Stomach (tissue), 9 donors: Measurements from ENCODE around the gene TENM4. TPM values are rescaled to one million over a fixed set of nuclear protein-coding genes. Genes with fewer than 3 reads are reported as not detected.

ENCODE experiments used
- DNase-seq, 2 donors: peaks; one replicate each; pipeline versions ENCODE4 v3.0.0 to v3.0.0-alpha.2; 2013 to 2019
- H3K27ac ChIP-seq, 5 donors: fragments of 200-600 bp in 4 of 5; sonication (generic) in 4 of 5; one replicate each; pipeline ENCODE4 v1.5.1; 2013 to 2019; ENCODE audit warnings: mild to moderate bottlenecking in 1 of 5, moderate library complexity in 1 of 5
- H3K27me3 ChIP-seq, 3 donors: fragments of 200-600 bp; sonication (generic); one replicate each; pipeline ENCODE4 v1.5.1; 2017 to 2019; ENCODE audit warnings: mixed run types in 1 of 3
- H3K36me3 ChIP-seq, 4 donors: fragments of 200-600 bp; sonication (generic); 1 replicate in 3 of 4; 2 replicates in 1 of 4; pipeline ENCODE4 v1.5.1; 2016 to 2019
- H3K4me1 ChIP-seq, 4 donors: fragments of 200-600 bp; sonication (generic); one replicate each; pipeline ENCODE4 v1.5.1; 2016 to 2019
- H3K4me3 ChIP-seq, 4 donors: fragments of 200-600 bp; sonication (generic) in 3 of 4; one replicate each; pipeline ENCODE4 v1.5.1; 2016 to 2019; ENCODE audit warnings: mild to moderate bottlenecking in 1 of 4
- H3K9me3 ChIP-seq, 4 donors: fragments of 200-600 bp; sonication (generic); one replicate each; pipeline ENCODE4 v1.5.1; 2016 to 2019
- EP300 ChIP-seq: sonication (generic); formaldehyde crosslinking; IDR thresholded peaks from one replicate; pipeline ENCODE4 v1.6.1; 2017; ENCODE audit warnings: antibody characterized with exemption
- POLR2A ChIP-seq, 4 donors: fragments of 450-650 bp; IDR thresholded peaks; one replicate each; pipeline ENCODE4 v1.6.1; 2016; ENCODE audit warnings: antibody characterized with exemption in 4 of 4, control low read depth in 2 of 4, mild to moderate bottlenecking in 1 of 4, moderate library complexity in 1 of 4
- POLR2AphosphoS5 ChIP-seq, 3 donors: sonication (generic); formaldehyde crosslinking; IDR thresholded peaks; one replicate each; pipeline ENCODE4 v1.6.1; 2016; ENCODE audit warnings: antibody characterized with exemption in 3 of 3
- WGBS, 5 donors: extraction: QIAGEN DNeasy Blood & Tissue Kit in 3 of 5; methylation state at CpG; one replicate each; pipeline versions ENCODE4 v1.1.5 to v1.1.7; 2013 to 2018; 5-methylcytosine and 5-hydroxymethylcytosine counted together
- intact Hi-C: fragments of 100-400 bp; cut with DNase I; formaldehyde crosslinking; loops from one replicate; pipeline ENCODE4 v1.15.1; 2023; ENCODE audit warnings: low total_unique reads
- polyA plus RNA-seq, 3 donors: library from polyadenylated mRNA; stranded (reverse); fragments of 200-250 nt; gene quantifications; one replicate each; pipeline ENCODE4 v1.2.3, GENCODE V29; 2013
- total RNA-seq, 5 donors: library from RNA; depleted of rRNA; stranded (reverse); fragments of >200 nt; gene quantifications; one replicate each; pipeline versions ENCODE4 v1.1.0 to v1.2.3, GENCODE V29; 2014 to 2016
- TF ChIP-seq, protein P1 (sequence below), 7 experiments: fragments of 450-650 bp in 4 of 7; fragments of 200-600 bp in 3 of 7; sonication (generic) in 3 of 7; IDR thresholded peaks; one replicate each; pipeline ENCODE4 v1.5.1; 2016 to 2019; ENCODE audit warnings: antibody characterized with exemption in 7 of 7, control low read depth in 2 of 7, mild to moderate bottlenecking in 1 of 7
- donor health status: healthy with polysubstance abuse.
- donor health status: Bipolar disorder and iron deficiency.
- donor health status: healthy.

Gene TENM4
- total and polyA plus RNA-seq, 8 donors, result 0.06 to 13.2 (median 0.87) TPM; not detected in 1

DNA sequence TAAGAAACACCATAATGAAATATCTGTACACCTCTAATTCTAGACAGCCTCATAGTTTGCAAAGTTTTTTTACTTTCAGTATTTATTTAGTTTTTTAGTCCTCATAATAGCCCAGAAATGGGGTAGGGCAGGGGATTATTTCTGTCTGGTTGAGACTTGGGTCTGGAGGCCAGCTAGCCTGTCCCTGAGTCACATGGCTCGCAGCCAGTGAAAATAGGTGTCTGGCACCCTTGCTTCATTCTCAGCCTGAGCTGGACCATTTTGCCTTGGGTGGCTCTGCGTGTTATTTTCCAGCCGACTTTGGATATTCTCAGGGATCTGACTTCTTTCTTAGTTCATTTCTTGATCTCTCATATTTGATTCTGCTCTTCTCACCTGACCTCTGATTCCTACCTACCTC lies 742.2 kb downstream of the TENM4 start:
- intact Hi-C loops, result no loop called here
- H3K27me3 ChIP-seq, result peaks cover 0 to 6% (median 0%) of the 10 kb centered on the region in 3 donors
- 81 to 98% (median 90%) methylated on average over 3 of the region's 3 CpGs for WGBS, 5 donors
- H3K36me3 ChIP-seq, result no peaks in the 10 kb centered on the region
- TF ChIP-seq EP300, result no peak
- TF ChIP-seq, protein P1, sequence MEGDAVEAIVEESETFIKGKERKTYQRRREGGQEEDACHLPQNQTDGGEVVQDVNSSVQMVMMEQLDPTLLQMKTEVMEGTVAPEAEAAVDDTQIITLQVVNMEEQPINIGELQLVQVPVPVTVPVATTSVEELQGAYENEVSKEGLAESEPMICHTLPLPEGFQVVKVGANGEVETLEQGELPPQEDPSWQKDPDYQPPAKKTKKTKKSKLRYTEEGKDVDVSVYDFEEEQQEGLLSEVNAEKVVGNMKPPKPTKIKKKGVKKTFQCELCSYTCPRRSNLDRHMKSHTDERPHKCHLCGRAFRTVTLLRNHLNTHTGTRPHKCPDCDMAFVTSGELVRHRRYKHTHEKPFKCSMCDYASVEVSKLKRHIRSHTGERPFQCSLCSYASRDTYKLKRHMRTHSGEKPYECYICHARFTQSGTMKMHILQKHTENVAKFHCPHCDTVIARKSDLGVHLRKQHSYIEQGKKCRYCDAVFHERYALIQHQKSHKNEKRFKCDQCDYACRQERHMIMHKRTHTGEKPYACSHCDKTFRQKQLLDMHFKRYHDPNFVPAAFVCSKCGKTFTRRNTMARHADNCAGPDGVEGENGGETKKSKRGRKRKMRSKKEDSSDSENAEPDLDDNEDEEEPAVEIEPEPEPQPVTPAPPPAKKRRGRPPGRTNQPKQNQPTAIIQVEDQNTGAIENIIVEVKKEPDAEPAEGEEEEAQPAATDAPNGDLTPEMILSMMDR (IDR thresholded peaks at IDR 0.05), result no peak
- TF ChIP-seq POLR2AphosphoS5 (IDR thresholded peaks at IDR 0.05), result no peak
- TF ChIP-seq POLR2A (IDR thresholded peaks at IDR 0.05), result no peak
- no peak overlapping the region for H3K27ac ChIP-seq
- H3K4me1 ChIP-seq, result no peaks in the 10 kb centered on the region
- no peak overlapping the region for H3K4me3 ChIP-seq
- no peak for DNase-seq
- H3K9me3 ChIP-seq, result no peaks in the 10 kb centered on the region

DNA sequence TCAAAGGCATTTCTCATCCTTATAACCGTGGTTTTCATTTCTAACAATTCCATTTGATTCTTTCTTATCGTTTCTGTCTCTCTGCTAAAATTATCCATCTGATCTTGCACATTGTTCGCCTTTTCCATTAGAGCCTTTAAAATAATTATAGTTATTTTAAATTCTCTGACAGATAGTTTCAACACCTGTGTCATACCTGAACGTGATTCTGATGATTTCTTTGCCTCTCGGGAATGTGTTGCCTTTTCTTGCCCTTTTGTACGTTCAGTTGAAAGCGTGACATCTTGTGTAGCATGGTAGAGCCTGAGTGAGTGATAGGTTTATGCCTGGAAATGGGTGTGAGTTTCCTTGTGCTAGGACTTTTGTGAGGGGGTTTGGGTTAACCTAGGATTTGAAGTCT lies 744.7 kb downstream of the TENM4 start:
- H3K4me3 ChIP-seq, result no peak overlapping the region
- DNase-seq, result no peak
- H3K27ac ChIP-seq, result no peak overlapping the region
- 81 to 87% (median 85%) methylated on average over 7 of the region's 7 CpGs for WGBS, 5 donors
- H3K36me3 ChIP-seq, result no peaks in the 10 kb centered on the region
- H3K9me3 ChIP-seq, result no peaks in the 10 kb centered on the region
- H3K4me1 ChIP-seq, result no peaks in the 10 kb centered on the region
- intact Hi-C loops, result no loop called here
- TF ChIP-seq, protein P1 (IDR thresholded peaks at IDR 0.05), result no peak
- TF ChIP-seq POLR2A (IDR thresholded peaks at IDR 0.05), result no peak
- no peak for TF ChIP-seq POLR2AphosphoS5 (IDR thresholded peaks at IDR 0.05)
- no peak for TF ChIP-seq EP300
- H3K27me3 ChIP-seq, result peaks cover 0 to 6% (median 0%) of the 10 kb centered on the region in 3 donors

DNA sequence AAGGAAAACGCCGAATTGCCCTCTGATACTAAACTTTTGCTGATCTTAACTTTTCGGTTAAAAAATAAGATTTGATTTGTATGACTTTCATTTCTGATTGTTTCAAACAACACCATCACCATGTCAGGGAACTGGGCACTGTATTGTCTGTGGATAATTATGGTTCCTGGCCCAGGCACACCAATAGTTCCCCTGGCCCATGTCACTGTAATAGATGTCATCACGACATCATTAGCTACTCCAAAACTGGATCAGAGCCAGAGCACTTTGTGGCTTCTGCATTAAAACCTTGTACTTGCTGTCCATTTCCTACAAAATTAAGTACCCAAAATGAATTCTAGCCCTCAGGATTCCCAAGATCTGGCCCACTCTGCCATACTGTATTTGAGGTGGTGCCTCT lies 746.7 kb downstream of the TENM4 start:
- no peak for DNase-seq
- Histone ChIP-seq H3K27ac (no peak overlapping the region), H3K27me3 (peaks cover 0 to 6% (median 0%) of the 10 kb centered on the region in 3 donors), H3K4me1 (no peaks in the 10 kb centered on the region), H3K36me3 (no peaks in the 10 kb centered on the region), H3K4me3 (no peak overlapping the region), H3K9me3 (no peaks in the 10 kb centered on the region)
- WGBS, 5 donors, result 88 to 97% (median 91%) methylated on average over 4 of the region's 4 CpGs
- no peak for TF ChIP-seq POLR2A (IDR thresholded peaks at IDR 0.05)
- no peak for TF ChIP-seq POLR2AphosphoS5 (IDR thresholded peaks at IDR 0.05)
- TF ChIP-seq EP300, result no peak
- TF ChIP-seq, protein P1 (IDR thresholded peaks at IDR 0.05), result no peak
- intact Hi-C loops, result no loop called here

DNA sequence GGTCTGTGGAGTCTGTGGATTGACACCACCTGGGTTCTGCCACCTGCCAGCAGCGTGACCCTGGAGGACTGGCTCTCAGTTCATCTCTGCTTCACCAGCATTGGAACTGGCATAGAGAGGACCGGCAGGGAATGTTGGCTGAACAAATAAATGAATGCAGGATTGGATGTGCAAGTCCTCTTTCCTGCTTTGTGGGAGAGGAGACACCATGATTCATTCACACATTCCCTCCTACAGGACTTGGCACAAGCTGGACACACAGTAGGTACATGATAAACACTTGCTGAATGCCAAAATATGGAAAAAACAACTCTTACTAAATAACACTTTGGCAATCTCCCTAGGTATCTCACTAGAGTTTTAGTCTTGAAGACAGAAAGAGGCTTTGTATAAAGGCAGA lies 749.6 kb downstream of the TENM4 start:
- no peaks in the 10 kb centered on the region for H3K4me1 ChIP-seq
- 66 to 87% (median 74%) methylated on average over 2 of the region's 2 CpGs for WGBS, 5 donors
- TF ChIP-seq POLR2A (IDR thresholded peaks at IDR 0.05) (no peak), EP300 (no peak), POLR2AphosphoS5 (IDR thresholded peaks at IDR 0.05) (no peak)
- TF ChIP-seq, protein P1 (IDR thresholded peaks at IDR 0.05), result no peak

More for the DNA sequence above, 749.6 kb downstream of the TENM4 start:
- Histone ChIP-seq H3K27ac (no peak overlapping the region), H3K36me3 (no peaks in the 10 kb centered on the region), H3K27me3 (no peaks in the 10 kb centered on the region), H3K4me3 (no peak overlapping the region), H3K9me3 (no peaks in the 10 kb centered on the region)
- no peak for DNase-seq
- intact Hi-C loops, result no loop called here
